K562 (cell line): ENCODE measurements around the gene SMIM10L1. TPM values are rescaled to one million over a fixed set of nuclear protein-coding genes. Genes with fewer than 3 reads are reported as not detected.

Experiments
- ATAC-seq: fragments of 200-7000 bp; cut with Tn5 transposase; 3 replicates; pipeline ENCODE4 v1.9.1; 2020; ENCODE audit warnings: moderate library complexity
- BruUV-seq: library from RNA; stranded (reverse); fragments of 400-500 nt; replicated peaks from 2 replicates; lab custom pipeline; 2021; lab: Mats Ljungman, UMichigan
- CTCF ChIA-PET: fragments of 300-600 bp; formaldehyde crosslinking; extraction: SDS; loops from one replicate; lab custom pipeline; 2021; ENCODE audit warnings: low intra/inter-chr PET ratio; lab: Yijun Ruan, JAX
- POLR2A ChIA-PET: fragments of 300-600, 350-650 bp; sonication (Branson Sonifier 250); formaldehyde crosslinking; extraction: SDS; loops from one replicate; lab custom pipeline; 2021; ENCODE audit warnings: antibody characterized with exemption, inconsistent platforms; lab: Yijun Ruan, JAX
- DNase-seq, 4 experiments: peaks; one replicate each; pipeline versions ENCODE4 v3.0.0 to v3.0.0-alpha.2; 2011 to 2018; ENCODE audit warnings: low spot score in 3 of 4, mixed read lengths in 3 of 4; ENCODE audit errors: extremely low read depth in 1 of 4
- FAIRE-seq: peaks from 2 replicates; lab custom pipeline; 2011; peaks lifted over from hg19 to GRCh38; lab: Jason Lieb, UNC
- H2AFZ ChIP-seq: 2 replicates; pipeline ENCODE4 v1.6.0; 2011; ENCODE audit warnings: low read depth, low read length, control low read depth, inconsistent platforms
- H3K27ac ChIP-seq: fragments of 200-600 bp; 3 replicates; pipeline ENCODE4 v1.8.0; 2011; ENCODE audit warnings: low read depth, mild to moderate bottlenecking, control low read depth, inconsistent platforms, low read length, moderate library complexity, mixed read lengths; ENCODE audit errors: extremely low read depth
- H3K27me3 ChIP-seq, 2 experiments: fragments of 300-600 bp in 1 of 2; 2 replicates in 1 of 2; 3 replicates in 1 of 2; pipeline versions ENCODE4 v1.6.0 to v1.8.0; 2011; ENCODE audit warnings: inconsistent platforms in 2 of 2, low read length in 2 of 2, mild to moderate bottlenecking in 1 of 2, mixed read lengths in 1 of 2, moderate library complexity in 1 of 2; ENCODE audit not compliant: control insufficient read depth in 2 of 2, insufficient read depth in 2 of 2
- H3K36me3 ChIP-seq: fragments of 300-600 bp; 3 replicates; pipeline ENCODE4 v1.8.0; 2011; ENCODE audit warnings: mild to moderate bottlenecking, low read length, inconsistent platforms; ENCODE audit not compliant: control insufficient read depth, insufficient read depth
- H3K4me1 ChIP-seq, 2 experiments: fragments of 200-600 bp in 1 of 2; replicated peaks in 1 of 2; 2 replicates in 1 of 2; 3 replicates in 1 of 2; pipeline versions ENCODE4 v1.5.1 to v1.8.0; 2011; ENCODE audit warnings: inconsistent platforms in 2 of 2, low read length in 2 of 2, mild to moderate bottlenecking in 1 of 2, mixed read lengths in 1 of 2, moderate library complexity in 1 of 2; ENCODE audit not compliant: control insufficient read depth in 2 of 2, insufficient read depth in 2 of 2
- H3K4me2 ChIP-seq: 2 replicates; pipeline ENCODE4 v1.6.1; 2011; ENCODE audit warnings: low read length, control low read depth, inconsistent platforms, mixed read lengths; ENCODE audit not compliant: insufficient read depth
- H3K4me3 ChIP-seq: fragments of 200-600 bp; sonication (generic), shearing (Covaris generic); 2 replicates; pipeline ENCODE4 v1.5.1; 2016; ENCODE audit warnings: control low read depth, inconsistent platforms
- H3K79me2 ChIP-seq: fragments of 200-600 bp; 3 replicates; pipeline ENCODE4 v1.8.0; 2011; ENCODE audit warnings: low read length, inconsistent platforms; ENCODE audit not compliant: control insufficient read depth, insufficient read depth
- H3K9ac ChIP-seq, 2 experiments: 2 replicates each; pipeline versions ENCODE4 v1.6.0 to v1.6.1; 2011; ENCODE audit warnings: low read depth in 2 of 2, low read length in 2 of 2, control low read depth in 1 of 2, inconsistent platforms in 1 of 2, mild to moderate bottlenecking in 1 of 2, mixed read lengths in 1 of 2; ENCODE audit not compliant: insufficient read depth in 1 of 2
- H3K9me1 ChIP-seq: one replicate; pipeline ENCODE4 v1.6.0; 2011; ENCODE audit warnings: inconsistent platforms, mild to moderate bottlenecking, low read length, moderate library complexity; ENCODE audit not compliant: control insufficient read depth, insufficient read depth
- H3K9me3 ChIP-seq: replicated peaks from 2 replicates; pipeline ENCODE4 v1.5.1; 2011; ENCODE audit warnings: low read depth, low read length, inconsistent platforms; ENCODE audit not compliant: control insufficient read depth, insufficient read depth
- H4K20me1 ChIP-seq: replicated peaks from 2 replicates; pipeline ENCODE4 v1.6.1; 2011; ENCODE audit warnings: low read length, inconsistent platforms, mixed read lengths; ENCODE audit not compliant: control insufficient read depth, insufficient read depth
- HNRNPUL1 ChIP-seq: fragments of 200-400 bp; formaldehyde crosslinking; IDR thresholded peaks from 2 replicates; pipeline ENCODE4 v1.6.1; 2017; ENCODE audit warnings: low read length
- RBFOX2 ChIP-seq: fragments of 200-400 bp; formaldehyde crosslinking; IDR thresholded peaks from 2 replicates; pipeline ENCODE4 v1.6.1; 2017; ENCODE audit warnings: low read depth, mild to moderate bottlenecking, low read length, moderate library complexity
- SAFB ChIP-seq: fragments of 200-400 bp; formaldehyde crosslinking; IDR thresholded peaks from 2 replicates; pipeline ENCODE4 v1.6.1; 2017; ENCODE audit warnings: low read depth, low read length, borderline replicate concordance
- SLC30A9 ChIP-seq: fragments of 250-450 bp; sonication (Bioruptor Pico); IDR thresholded peaks from 2 replicates; pipeline ENCODE4 v1.8.0; 2022; ENCODE audit warnings: mild to moderate bottlenecking, moderate library complexity
- TAF7 ChIP-seq: fragments of 450-650 bp; IDR thresholded peaks from 2 replicates; pipeline ENCODE4 v1.6.1; 2016; ENCODE audit warnings: missing genetic modification characterization, missing compliant biosample characterization
- TBP ChIP-seq: optimal IDR thresholded peaks from 2 replicates; pipeline ENCODE3; 2011; ENCODE audit warnings: low read depth, low read length, improper control_type of control experiment
- WGBS: fragments of 100-300 bp; shearing (Covaris generic); methylation state at CpG from one replicate; pipeline ENCODE4 v1.1.6; 2016; ENCODE audit warnings: low coverage, mixed read lengths; ENCODE audit not compliant: insufficient coverage; ENCODE audit errors: missing lambda C conversion rate; 5-methylcytosine and 5-hydroxymethylcytosine counted together
- in situ Hi-C: fragments of 300-500 bp; cut with MboI; formaldehyde crosslinking; loops from 4 replicates; pipeline ENCODE4 v1.15.0; 2018; ENCODE audit warnings: inconsistent platforms, mixed read lengths
- intact Hi-C: fragments of 100-400 bp; cut with micrococcal nuclease; formaldehyde crosslinking; loops from 2 replicates; pipeline ENCODE4 v1.14.2; 2022
- polyA plus RNA-seq, 8 experiments: library from polyadenylated mRNA; depleted of rRNA in 4 of 8; stranded (reverse) in 5 of 8; unstranded in 3 of 8; fragments of >200 nt; fragmentation: Nextera tagmentation in 2 of 8; fragmentation: Illumina TruSeq in 1 of 8; extraction: Ambion mirVana in 2 of 8; extraction: Trizol in 1 of 8; gene quantifications; 2 replicates each; pipeline versions ENCODE4 v1.2.1 to v1.2.3, GENCODE V29; 2011 to 2014; ENCODE audit warnings: inconsistent platforms in 1 of 8, missing spikeins in 1 of 8
- total RNA-seq, 7 experiments: library from RNA; depleted of rRNA in 6 of 7; stranded (reverse); fragments of >200 nt in 6 of 7; fragmentation: Illumina TruSeq in 2 of 7; extraction: Trizol in 2 of 7; gene quantifications; 2 replicates each; pipeline versions ENCODE4 v1.2.1 to v1.2.3, GENCODE V29; 2011 to 2021; ENCODE audit warnings: low replicate concordance in 1 of 7
- TF ChIP-seq, protein P1 (sequence below): fragments of 250-450 bp; sonication (Bioruptor Pico); IDR thresholded peaks from 2 replicates; pipeline ENCODE4 v1.5.0; 2022; ENCODE audit warnings: mild to moderate bottlenecking
- TF ChIP-seq, protein P2 (sequence below): fragments of 250-450 bp; sonication (Bioruptor Pico); IDR thresholded peaks from 2 replicates; pipeline ENCODE4 v1.9.0; 2021; ENCODE audit warnings: mild to moderate bottlenecking
- TF ChIP-seq, protein P3 (sequence below): IDR thresholded peaks from 2 replicates; pipeline ENCODE4 v1.6.1; 2011; ENCODE audit not compliant: insufficient read length; ENCODE audit errors: extremely low read depth
- TF ChIP-seq, protein P4 (sequence below): sonication (generic); formaldehyde crosslinking; IDR thresholded peaks from 2 replicates; pipeline ENCODE4 v1.4.0; 2020; ENCODE audit warnings: mild to moderate bottlenecking, missing genetic modification reagents
- TF ChIP-seq, protein P5 (sequence below): fragments of 250-450 bp; sonication (Bioruptor Pico); IDR thresholded peaks from 2 replicates; pipeline ENCODE4 v1.4.0; 2020; ENCODE audit warnings: mild to moderate bottlenecking, moderate library complexity, borderline replicate concordance

SMIM10L1 gene
- total and polyA plus RNA-seq, 9 of the 15 experiments (the other 6 are each of a cell fraction or from before 2014, with no cell fraction given), result 3.0 to 12.1 (median 9.0) TPM

DNA sequence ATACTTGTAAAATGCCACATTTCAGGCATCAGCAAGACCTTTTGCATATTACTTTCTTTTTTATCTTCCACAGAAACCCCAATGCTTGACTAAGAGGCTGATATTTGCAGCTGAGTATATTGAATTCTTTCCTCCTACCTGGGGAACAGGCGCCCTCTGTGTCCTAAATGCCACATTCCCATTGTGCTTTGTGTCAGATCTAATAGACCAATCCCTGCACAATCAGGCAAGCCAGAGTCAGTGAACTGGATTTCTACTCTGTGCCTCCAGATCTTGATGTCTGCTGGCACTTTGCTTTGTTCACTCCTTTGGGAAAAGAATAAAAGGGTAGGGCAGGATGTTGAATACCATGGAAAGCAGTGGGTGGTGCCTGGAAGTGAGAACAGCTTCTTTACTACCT, 38.1 kb downstream of the SMIM10L1 start:
- TF ChIP-seq TBP (no peak), TAF7 (tag) (no peak), SAFB (no peak), RBFOX2 (no peak), SLC30A9 (CRISPR knock-in tag) (no peak), HNRNPUL1 (no peak)
- TF ChIP-seq, protein P1, sequence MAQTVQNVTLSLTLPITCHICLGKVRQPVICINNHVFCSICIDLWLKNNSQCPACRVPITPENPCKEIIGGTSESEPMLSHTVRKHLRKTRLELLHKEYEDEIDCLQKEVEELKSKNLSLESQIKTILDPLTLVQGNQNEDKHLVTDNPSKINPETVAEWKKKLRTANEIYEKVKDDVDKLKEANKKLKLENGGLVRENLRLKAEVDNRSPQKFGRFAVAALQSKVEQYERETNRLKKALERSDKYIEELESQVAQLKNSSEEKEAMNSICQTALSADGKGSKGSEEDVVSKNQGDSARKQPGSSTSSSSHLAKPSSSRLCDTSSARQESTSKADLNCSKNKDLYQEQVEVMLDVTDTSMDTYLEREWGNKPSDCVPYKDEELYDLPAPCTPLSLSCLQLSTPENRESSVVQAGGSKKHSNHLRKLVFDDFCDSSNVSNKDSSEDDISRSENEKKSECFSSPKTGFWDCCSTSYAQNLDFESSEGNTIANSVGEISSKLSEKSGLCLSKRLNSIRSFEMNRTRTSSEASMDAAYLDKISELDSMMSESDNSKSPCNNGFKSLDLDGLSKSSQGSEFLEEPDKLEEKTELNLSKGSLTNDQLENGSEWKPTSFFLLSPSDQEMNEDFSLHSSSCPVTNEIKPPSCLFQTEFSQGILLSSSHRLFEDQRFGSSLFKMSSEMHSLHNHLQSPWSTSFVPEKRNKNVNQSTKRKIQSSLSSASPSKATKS (CRISPR knock-in tag), result no peak
- TF ChIP-seq, protein P2, sequence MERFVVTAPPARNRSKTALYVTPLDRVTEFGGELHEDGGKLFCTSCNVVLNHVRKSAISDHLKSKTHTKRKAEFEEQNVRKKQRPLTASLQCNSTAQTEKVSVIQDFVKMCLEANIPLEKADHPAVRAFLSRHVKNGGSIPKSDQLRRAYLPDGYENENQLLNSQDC (CRISPR knock-in tag), result no peak
- TF ChIP-seq, protein P3, sequence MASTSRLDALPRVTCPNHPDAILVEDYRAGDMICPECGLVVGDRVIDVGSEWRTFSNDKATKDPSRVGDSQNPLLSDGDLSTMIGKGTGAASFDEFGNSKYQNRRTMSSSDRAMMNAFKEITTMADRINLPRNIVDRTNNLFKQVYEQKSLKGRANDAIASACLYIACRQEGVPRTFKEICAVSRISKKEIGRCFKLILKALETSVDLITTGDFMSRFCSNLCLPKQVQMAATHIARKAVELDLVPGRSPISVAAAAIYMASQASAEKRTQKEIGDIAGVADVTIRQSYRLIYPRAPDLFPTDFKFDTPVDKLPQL, result no peak
- TF ChIP-seq, protein P4, sequence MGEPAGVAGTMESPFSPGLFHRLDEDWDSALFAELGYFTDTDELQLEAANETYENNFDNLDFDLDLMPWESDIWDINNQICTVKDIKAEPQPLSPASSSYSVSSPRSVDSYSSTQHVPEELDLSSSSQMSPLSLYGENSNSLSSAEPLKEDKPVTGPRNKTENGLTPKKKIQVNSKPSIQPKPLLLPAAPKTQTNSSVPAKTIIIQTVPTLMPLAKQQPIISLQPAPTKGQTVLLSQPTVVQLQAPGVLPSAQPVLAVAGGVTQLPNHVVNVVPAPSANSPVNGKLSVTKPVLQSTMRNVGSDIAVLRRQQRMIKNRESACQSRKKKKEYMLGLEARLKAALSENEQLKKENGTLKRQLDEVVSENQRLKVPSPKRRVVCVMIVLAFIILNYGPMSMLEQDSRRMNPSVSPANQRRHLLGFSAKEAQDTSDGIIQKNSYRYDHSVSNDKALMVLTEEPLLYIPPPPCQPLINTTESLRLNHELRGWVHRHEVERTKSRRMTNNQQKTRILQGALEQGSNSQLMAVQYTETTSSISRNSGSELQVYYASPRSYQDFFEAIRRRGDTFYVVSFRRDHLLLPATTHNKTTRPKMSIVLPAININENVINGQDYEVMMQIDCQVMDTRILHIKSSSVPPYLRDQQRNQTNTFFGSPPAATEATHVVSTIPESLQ (CRISPR knock-in tag), result no peak
- TF ChIP-seq, protein P5, sequence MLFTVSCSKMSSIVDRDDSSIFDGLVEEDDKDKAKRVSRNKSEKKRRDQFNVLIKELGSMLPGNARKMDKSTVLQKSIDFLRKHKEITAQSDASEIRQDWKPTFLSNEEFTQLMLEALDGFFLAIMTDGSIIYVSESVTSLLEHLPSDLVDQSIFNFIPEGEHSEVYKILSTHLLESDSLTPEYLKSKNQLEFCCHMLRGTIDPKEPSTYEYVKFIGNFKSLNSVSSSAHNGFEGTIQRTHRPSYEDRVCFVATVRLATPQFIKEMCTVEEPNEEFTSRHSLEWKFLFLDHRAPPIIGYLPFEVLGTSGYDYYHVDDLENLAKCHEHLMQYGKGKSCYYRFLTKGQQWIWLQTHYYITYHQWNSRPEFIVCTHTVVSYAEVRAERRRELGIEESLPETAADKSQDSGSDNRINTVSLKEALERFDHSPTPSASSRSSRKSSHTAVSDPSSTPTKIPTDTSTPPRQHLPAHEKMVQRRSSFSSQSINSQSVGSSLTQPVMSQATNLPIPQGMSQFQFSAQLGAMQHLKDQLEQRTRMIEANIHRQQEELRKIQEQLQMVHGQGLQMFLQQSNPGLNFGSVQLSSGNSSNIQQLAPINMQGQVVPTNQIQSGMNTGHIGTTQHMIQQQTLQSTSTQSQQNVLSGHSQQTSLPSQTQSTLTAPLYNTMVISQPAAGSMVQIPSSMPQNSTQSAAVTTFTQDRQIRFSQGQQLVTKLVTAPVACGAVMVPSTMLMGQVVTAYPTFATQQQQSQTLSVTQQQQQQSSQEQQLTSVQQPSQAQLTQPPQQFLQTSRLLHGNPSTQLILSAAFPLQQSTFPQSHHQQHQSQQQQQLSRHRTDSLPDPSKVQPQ (CRISPR knock-in tag), result no peak
- H3K27me3 ChIP-seq, result no peaks in the 10 kb centered on the region
- ATAC-seq, result no peak
- H3K79me2 ChIP-seq, result no peaks in the 10 kb centered on the region
- no peaks in the 10 kb centered on the region; a peak in 1 of 5 replicates for H3K4me1 ChIP-seq
- intact Hi-C loops, result no loop called here
- no peaks in the 10 kb centered on the region for H4K20me1 ChIP-seq
- no peak overlapping the region for H3K27ac ChIP-seq
- H3K4me2 ChIP-seq, result no peak overlapping the region
- no peak overlapping the region for H3K4me3 ChIP-seq
- no peaks in the 10 kb centered on the region for H3K9me3 ChIP-seq
- no peak for DNase-seq
- no peak overlapping the region for H2AFZ ChIP-seq
- no peaks in the 10 kb centered on the region for H3K36me3 ChIP-seq
- in situ Hi-C loops, result loop anchor here (25.0 kb wide), 1 partner anchor 972 kb away; no protein-coding TSS in a partner anchor
- no peak for FAIRE-seq
- WGBS, result 0% methylated on average over 1 of the region's 1 CpG
- H3K9me1 ChIP-seq, result no peaks in the 10 kb centered on the region
- no peak overlapping the region for H3K9ac ChIP-seq
- CTCF ChIA-PET, result no interaction called here
- POLR2A ChIA-PET, result no interaction called here
- no TSS peak for BruUV-seq
